HG02642 (cell line): ENCODE measurements around the gene RALGDS.
"Not testable (repeated sequence)": the region's sequence is repeated elsewhere in the genome, so short reads cannot be mapped to it uniquely, and the experiment has no call there.

Experiments
- ATAC-seq: cut with Tn5 transposase; IDR thresholded peaks from one replicate; pipeline ENCODE4 v1.9.1; 2021; ENCODE audit warnings: mild to moderate bottlenecking; ENCODE audit not compliant: unreplicated experiment, poor library complexity

RALGDS gene

GRCh38 chr9:133073086-133074014, 47.7 kb downstream of the RALGDS start:
- no peak for ATAC-seq

- not testable (repeated sequence) for ATAC-seq
Measured at GRCh38 chr9:133072210-133072609, 48.8 kb downstream of the RALGDS start.

- no peak for ATAC-seq
Measured at GRCh38 chr9:133071484-133072150, 49.4 kb downstream of the RALGDS start.

GRCh38 chr9:133070985-133071384, 50.1 kb downstream of the RALGDS start:
- ATAC-seq, result not testable (repeated sequence)

GRCh38 chr9:133070500-133070961, 50.5 kb downstream of the RALGDS start:
- ATAC-seq, result not testable (repeated sequence)

- ATAC-seq, result not testable (repeated sequence)
Measured at GRCh38 chr9:133068431-133068830, 52.6 kb downstream of the RALGDS start.

- no peak for ATAC-seq
Measured at GRCh38 chr9:133067813-133068212, 53.2 kb downstream of the RALGDS start.

- ATAC-seq, result no peak
Measured at GRCh38 chr9:133067006-133067405, 54.0 kb downstream of the RALGDS start.

GRCh38 chr9:133066181-133066983, 54.7 kb downstream of the RALGDS start:
- no peak for ATAC-seq

GRCh38 chr9:133065070-133065388, 56.0 kb downstream of the RALGDS start:
- ATAC-seq, result no peak

- no peak for ATAC-seq
Measured at GRCh38 chr9:133064241-133065069, 56.6 kb downstream of the RALGDS start.

- ATAC-seq, result no peak
Measured at GRCh38 chr9:133063500-133064231, 57.4 kb downstream of the RALGDS start.

- no peak for ATAC-seq
Measured at GRCh38 chr9:133063159-133063499, 57.9 kb downstream of the RALGDS start.

- ATAC-seq, result not testable (repeated sequence)
Measured at GRCh38 chr9:133062569-133062968, 58.5 kb downstream of the RALGDS start.

GRCh38 chr9:133061764-133062145, 59.3 kb downstream of the RALGDS start, which contains the start of gene CEL:
Gene CEL (plus strand): TSS chr9:133061981. CDS start chr9:133062003, 22 bp downstream.
- ATAC-seq, result not testable (repeated sequence)

- ATAC-seq, result not testable (repeated sequence)
Measured at GRCh38 chr9:133061019-133061763, 59.8 kb downstream of the RALGDS start.

- no peak for ATAC-seq
Measured at GRCh38 chr9:133060417-133060841, 60.6 kb downstream of the RALGDS start.

- no peak for ATAC-seq
Measured at GRCh38 chr9:133059623-133060022, 61.4 kb downstream of the RALGDS start.
